GM18951 (cell line): ENCODE results near the gene SLCO2A1.

Experiments
- POLR2A ChIP-seq: IDR thresholded peaks from 4 replicates; pipeline ENCODE4 v1.6.1; 2011; ENCODE audit warnings: mild to moderate bottlenecking; ENCODE audit not compliant: insufficient read length, insufficient read depth; ENCODE audit errors: extremely low read depth
- in situ Hi-C: fragments of 300-500 bp; cut with MboI; formaldehyde crosslinking; loops from one replicate; pipeline ENCODE4 v1.12.0; 2022; ENCODE audit warnings: low sequenced_read_pairs, mixed read lengths, inconsistent platforms; ENCODE audit not compliant: unreplicated experiment

SLCO2A1 gene

GRCh38 chr3:133983576-133984560, 45.9 kb downstream of the SLCO2A1 start:
- in situ Hi-C loops: no loop called here
- no peak for TF ChIP-seq POLR2A

GRCh38 chr3:133983126-133983525, 46.6 kb downstream of the SLCO2A1 start:
- no peak for TF ChIP-seq POLR2A

GRCh38 chr3:133980550-133980949, 49.2 kb downstream of the SLCO2A1 start:
- no peak for TF ChIP-seq POLR2A
- in situ Hi-C loops: no loop called here

More at GRCh38 chr3:133983126-133983525, 46.6 kb downstream of the SLCO2A1 start:
- in situ Hi-C loops: no loop called here

GRCh38 chr3:133980035-133980434, 49.7 kb downstream of the SLCO2A1 start:
- in situ Hi-C loops: no loop called here
- no peak for TF ChIP-seq POLR2A

DNA sequence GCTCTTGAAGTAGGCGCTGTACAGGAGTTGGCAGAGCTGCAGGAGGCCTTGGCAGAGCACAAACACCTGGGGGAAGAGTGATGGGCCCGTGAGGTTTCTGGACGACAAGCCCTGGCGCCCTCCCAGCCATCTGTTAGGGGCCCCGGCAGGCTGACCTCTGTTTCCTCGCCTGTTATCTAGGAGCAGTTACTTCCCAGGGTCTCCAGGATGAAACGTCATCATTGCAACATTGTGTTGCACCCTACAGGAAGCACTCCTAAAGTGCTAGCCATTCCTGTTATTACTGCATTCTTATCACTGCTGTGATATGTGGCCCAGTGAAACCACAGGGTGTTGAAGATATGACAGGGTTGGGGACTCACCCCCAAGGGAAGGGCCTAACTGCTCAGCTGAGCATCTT, 50.2 kb downstream of the SLCO2A1 start:
- TF ChIP-seq POLR2A: no peak
- in situ Hi-C loops: no loop called here

DNA sequence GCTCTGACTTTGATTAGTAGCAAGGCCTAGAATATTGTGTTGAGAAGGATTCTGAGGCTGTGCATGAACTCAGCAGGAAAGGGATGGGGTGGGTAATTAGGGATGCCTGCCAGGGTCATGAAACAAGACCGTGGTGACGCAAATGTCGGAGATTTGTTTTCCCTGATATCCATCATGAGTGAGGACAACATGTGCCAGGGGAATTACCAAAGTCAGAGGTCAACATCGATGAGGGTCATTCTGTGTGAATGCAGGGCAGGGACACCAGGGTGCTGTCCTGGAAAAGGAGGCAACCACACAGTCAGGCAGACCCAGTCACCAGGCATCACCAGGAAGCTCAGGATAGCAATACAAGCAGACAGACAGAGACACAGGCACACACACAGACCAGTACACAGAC, 52.2 kb downstream of the SLCO2A1 start:
- no peak for TF ChIP-seq POLR2A
- in situ Hi-C loops: no loop called here

GRCh38 chr3:133973249-133973980, 56.3 kb downstream of the SLCO2A1 start:
- TF ChIP-seq POLR2A: no peak
- in situ Hi-C loops: no loop called here

DNA sequence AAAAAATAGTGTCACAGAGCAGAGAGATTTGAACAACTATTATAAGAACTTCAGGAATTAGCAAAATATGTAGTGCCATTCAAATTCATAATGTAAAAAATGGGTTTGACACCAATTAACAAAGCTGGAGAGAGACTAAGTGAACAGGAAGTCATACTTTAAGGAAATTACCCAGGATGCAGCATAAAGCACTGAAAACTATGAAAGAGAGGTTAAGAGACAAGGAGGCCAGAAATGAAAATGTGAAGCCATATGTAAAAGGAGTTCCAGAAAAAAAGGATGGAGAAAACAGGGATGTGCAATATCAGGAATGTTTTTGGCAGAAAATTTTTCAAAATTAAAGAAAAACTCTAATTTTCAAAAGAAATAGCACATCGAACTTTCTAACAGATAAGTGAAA, 57.6 kb downstream of the SLCO2A1 start:
- no peak for TF ChIP-seq POLR2A
- in situ Hi-C loops: no loop called here

DNA sequence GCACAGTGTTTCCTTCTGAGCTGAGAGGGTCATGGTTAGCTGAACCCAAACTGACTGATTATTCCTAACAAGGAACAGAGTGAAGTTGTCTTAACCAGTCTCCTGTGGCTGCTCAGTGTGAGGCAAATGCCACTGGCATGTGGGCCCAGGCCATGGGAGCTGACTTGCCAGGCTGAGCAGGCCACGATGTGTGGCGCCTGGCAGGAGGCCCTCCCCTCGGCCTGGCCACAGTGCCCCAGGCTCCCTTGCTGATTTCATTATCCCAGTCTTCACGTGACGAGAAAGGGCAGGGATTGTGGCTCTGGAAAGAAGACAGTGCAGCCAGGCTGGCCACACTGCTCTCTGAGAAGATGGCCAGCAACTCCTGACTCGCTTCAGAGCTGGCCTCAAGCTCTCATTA, 58.8 kb downstream of the SLCO2A1 start:
- in situ Hi-C loops: no loop called here
- TF ChIP-seq POLR2A: no peak

- TF ChIP-seq POLR2A: no peak
- in situ Hi-C loops: no loop called here
Measured at GRCh38 chr3:133970339-133970738, 59.4 kb downstream of the SLCO2A1 start.

GRCh38 chr3:133967992-133968892, 61.5 kb downstream of the SLCO2A1 start:
- no peak for TF ChIP-seq POLR2A
- in situ Hi-C loops: no loop called here

DNA sequence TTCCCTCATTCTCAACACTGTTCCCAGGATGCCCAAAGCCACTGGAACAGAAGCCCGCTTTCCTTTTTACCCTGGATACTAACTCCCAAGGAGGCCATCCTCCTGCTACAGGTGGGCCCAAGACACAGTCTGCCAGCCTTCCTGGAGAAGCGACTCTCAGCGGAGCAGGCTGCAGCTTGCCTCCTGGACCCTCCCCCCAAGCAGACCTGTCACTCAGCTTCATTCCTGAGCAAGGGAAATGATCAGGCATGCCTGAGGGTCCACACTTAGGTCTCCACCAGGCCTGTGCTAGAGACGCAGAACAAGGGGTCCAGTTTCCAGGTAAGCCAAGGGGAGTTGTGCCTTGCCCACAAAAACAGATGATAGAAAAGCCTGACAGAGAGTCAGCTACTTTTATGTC, 62.8 kb downstream of the SLCO2A1 start:
- in situ Hi-C loops: no loop called here
- no peak for TF ChIP-seq POLR2A

GRCh38 chr3:133965906-133966305, 63.8 kb downstream of the SLCO2A1 start:
- in situ Hi-C loops: no loop called here
- TF ChIP-seq POLR2A: no peak
